ENCODE measurements around the gene CLRN1. TPM values are rescaled to one million over a fixed set of nuclear protein-coding genes. Genes with fewer than 3 reads are reported as not detected.

The CLRN1 gene
- total RNA-seq, 2 donors from 2014 or later: not detected

- Mint-ChIP-seq H3K36me3 (ENCODE audit: low read depth) (no peaks in the 10 kb centered on the region), H3K4me3 (no peak overlapping the region), H3K27ac (no peak overlapping the region), H3K27me3 (ENCODE audit: insufficient read depth) (peaks cover 3% of the 10 kb centered on the region), H3K4me1 (peaks cover 5% of the 10 kb centered on the region), H3K9me3 (no peaks in the 10 kb centered on the region)
- TF ChIP-seq CTCF (conservative IDR thresholded peaks at IDR 0.05): no peak
- WGBS, 2 experiments (ENCODE audit: insufficient coverage in 1 of 2, insufficient read length in 1 of 2): 51 to 57% methylated on average over 4 to 7 of the region's 7 CpGs
- Histone ChIP-seq H3K27ac (ENCODE audit: low read depth, low read length) (no peak overlapping the region), H3K36me3 (ENCODE audit: control insufficient read depth, insufficient read depth, low read length) (no peaks in the 10 kb centered on the region), H3K4me3 (ENCODE audit: low read length) (no peak overlapping the region), H3K4me1 (ENCODE audit: control insufficient read depth, insufficient read depth, low read length) (no peaks in the 10 kb centered on the region), H3K9ac (ENCODE audit: extremely low read depth, low read length, poor library complexity, severe bottlenecking) (no peak overlapping the region), H3K27me3 (ENCODE audit: control insufficient read depth, insufficient read depth, low read length, poor library complexity, severe bottlenecking) (no peaks in the 10 kb centered on the region), H3K9me3 (ENCODE audit: control insufficient read depth, low read length) (no peaks in the 10 kb centered on the region)
- DNase-seq: no peak
Measured at GRCh38 chr3:150917951-150918350, 54.6 kb downstream of the CLRN1 start.

GRCh38 chr3:150913133-150913922, 59.2 kb downstream of the CLRN1 start:
- Mint-ChIP-seq H3K36me3 (ENCODE audit: low read depth) (no peaks in the 10 kb centered on the region), H3K27me3 (ENCODE audit: insufficient read depth) (peaks cover 2% of the 10 kb centered on the region), H3K9me3 (no peaks in the 10 kb centered on the region), H3K4me3 (no peak overlapping the region), H3K4me1 (peaks cover 15% of the 10 kb centered on the region), H3K27ac (no peak overlapping the region)
- Histone ChIP-seq H3K9me3 (ENCODE audit: control insufficient read depth, low read length) (no peaks in the 10 kb centered on the region), H3K36me3 (ENCODE audit: control insufficient read depth, insufficient read depth, low read length) (no peaks in the 10 kb centered on the region), H3K9ac (ENCODE audit: extremely low read depth, low read length, poor library complexity, severe bottlenecking) (no peak overlapping the region), H3K27ac (ENCODE audit: low read depth, low read length) (peak overlapping the region; percentile 72), H3K27me3 (ENCODE audit: control insufficient read depth, insufficient read depth, low read length, poor library complexity, severe bottlenecking) (no peaks in the 10 kb centered on the region), H3K4me1 (ENCODE audit: control insufficient read depth, insufficient read depth, low read length) (no peaks in the 10 kb centered on the region), H3K4me3 (ENCODE audit: low read length) (no peak overlapping the region)
- no peak for TF ChIP-seq CTCF (conservative IDR thresholded peaks at IDR 0.05)
- DNase-seq: no peak
- WGBS, 2 experiments (ENCODE audit: insufficient coverage in 1 of 2, insufficient read length in 1 of 2): 98 to 100% methylated on average over 2 to 4 of the region's 4 CpGs

GRCh38 chr3:150912501-150912900, 60.0 kb downstream of the CLRN1 start:
- Histone ChIP-seq H3K27ac (ENCODE audit: low read depth, low read length) (no peak overlapping the region), H3K27me3 (ENCODE audit: control insufficient read depth, insufficient read depth, low read length, poor library complexity, severe bottlenecking) (no peaks in the 10 kb centered on the region), H3K4me1 (ENCODE audit: control insufficient read depth, insufficient read depth, low read length) (no peaks in the 10 kb centered on the region), H3K36me3 (ENCODE audit: control insufficient read depth, insufficient read depth, low read length) (no peaks in the 10 kb centered on the region), H3K9me3 (ENCODE audit: control insufficient read depth, low read length) (no peaks in the 10 kb centered on the region), H3K9ac (ENCODE audit: extremely low read depth, low read length, poor library complexity, severe bottlenecking) (no peak overlapping the region), H3K4me3 (ENCODE audit: low read length) (no peak overlapping the region)
- Mint-ChIP-seq H3K4me3 (no peak overlapping the region), H3K27ac (no peak overlapping the region), H3K36me3 (ENCODE audit: low read depth) (no peaks in the 10 kb centered on the region), H3K4me1 (peaks cover 10% of the 10 kb centered on the region), H3K9me3 (no peaks in the 10 kb centered on the region), H3K27me3 (ENCODE audit: insufficient read depth) (no peaks in the 10 kb centered on the region)
- DNase-seq: no peak
- WGBS, 2 experiments (ENCODE audit: insufficient coverage in 1 of 2, insufficient read length in 1 of 2): 83 to 90% methylated on average over 1 to 3 of the region's 3 CpGs
- TF ChIP-seq CTCF (conservative IDR thresholded peaks at IDR 0.05): no peak
